ENCODE data around the gene FILIP1L.

FILIP1L gene

DNA sequence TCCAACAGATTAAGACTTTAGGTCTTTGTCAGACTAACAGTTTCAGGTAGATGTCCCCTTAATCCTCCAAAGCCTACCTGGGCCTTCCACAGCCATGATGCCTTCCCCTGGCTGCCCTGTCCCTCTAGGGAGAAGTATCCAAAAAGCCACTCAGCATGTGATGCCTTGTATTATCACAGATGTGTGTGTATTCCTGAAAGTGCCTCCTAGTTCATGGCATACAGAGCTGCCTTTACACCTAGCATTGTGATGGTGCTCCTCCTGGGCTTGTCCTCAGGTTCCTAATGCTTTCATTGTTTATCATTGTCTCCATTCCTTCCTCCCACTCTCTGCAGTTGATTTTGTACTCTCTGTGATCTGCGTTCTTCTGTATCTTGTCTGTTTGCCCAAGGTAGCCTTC, 253.1 kb downstream of the FILIP1L start:
- TF ChIP-seq, protein P1, sequence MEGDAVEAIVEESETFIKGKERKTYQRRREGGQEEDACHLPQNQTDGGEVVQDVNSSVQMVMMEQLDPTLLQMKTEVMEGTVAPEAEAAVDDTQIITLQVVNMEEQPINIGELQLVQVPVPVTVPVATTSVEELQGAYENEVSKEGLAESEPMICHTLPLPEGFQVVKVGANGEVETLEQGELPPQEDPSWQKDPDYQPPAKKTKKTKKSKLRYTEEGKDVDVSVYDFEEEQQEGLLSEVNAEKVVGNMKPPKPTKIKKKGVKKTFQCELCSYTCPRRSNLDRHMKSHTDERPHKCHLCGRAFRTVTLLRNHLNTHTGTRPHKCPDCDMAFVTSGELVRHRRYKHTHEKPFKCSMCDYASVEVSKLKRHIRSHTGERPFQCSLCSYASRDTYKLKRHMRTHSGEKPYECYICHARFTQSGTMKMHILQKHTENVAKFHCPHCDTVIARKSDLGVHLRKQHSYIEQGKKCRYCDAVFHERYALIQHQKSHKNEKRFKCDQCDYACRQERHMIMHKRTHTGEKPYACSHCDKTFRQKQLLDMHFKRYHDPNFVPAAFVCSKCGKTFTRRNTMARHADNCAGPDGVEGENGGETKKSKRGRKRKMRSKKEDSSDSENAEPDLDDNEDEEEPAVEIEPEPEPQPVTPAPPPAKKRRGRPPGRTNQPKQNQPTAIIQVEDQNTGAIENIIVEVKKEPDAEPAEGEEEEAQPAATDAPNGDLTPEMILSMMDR (IDR thresholded peaks at IDR 0.05; ENCODE audit: extremely low read depth, missing control alignments): no peak
- no peak for DNase-seq (ENCODE audit: low spot score)

DNA sequence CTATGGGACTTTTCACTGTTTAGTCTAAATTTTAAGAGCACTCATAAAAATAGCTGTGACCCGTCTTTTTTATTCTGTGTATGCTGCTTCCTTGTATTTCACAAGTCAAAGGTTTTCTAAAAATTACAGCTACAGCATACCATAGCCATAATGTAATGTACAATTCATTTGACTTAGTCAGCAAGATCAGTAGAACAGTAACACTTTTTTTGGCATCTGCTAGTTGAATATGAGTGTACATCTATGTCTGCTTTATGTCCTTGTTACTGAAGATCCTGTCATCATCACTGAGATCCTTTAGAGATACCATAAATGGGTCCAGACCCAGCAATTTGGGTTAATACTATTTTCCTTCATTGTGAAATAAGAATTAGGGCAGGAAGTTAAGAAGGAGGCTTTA, 254.5 kb downstream of the FILIP1L start:
- TF ChIP-seq, protein P1 (IDR thresholded peaks at IDR 0.05; ENCODE audit: extremely low read depth, missing control alignments): no peak
- DNase-seq (ENCODE audit: low spot score): no peak

DNA sequence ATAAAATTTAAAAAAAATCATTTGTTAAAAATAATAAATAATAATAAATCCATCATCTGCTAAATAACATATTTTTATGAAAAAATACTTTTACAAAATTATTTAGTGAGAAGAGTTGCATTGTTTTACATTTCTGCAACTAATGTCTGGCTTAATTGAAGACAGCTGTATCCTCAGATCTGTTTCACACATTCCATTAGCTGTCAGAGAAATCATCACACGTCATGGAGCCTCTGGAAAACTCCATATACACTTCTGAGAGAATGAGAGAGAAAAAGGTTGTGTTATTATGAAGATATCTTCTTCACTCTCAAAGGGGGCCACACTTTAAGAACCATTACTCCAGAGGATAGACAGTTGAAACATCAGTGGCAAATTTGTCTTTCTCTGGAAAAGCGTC, 255.8 kb downstream of the FILIP1L start:
- TF ChIP-seq, protein P1 (IDR thresholded peaks at IDR 0.05; ENCODE audit: extremely low read depth, missing control alignments): no peak
- DNase-seq (ENCODE audit: low spot score): no peak

DNA sequence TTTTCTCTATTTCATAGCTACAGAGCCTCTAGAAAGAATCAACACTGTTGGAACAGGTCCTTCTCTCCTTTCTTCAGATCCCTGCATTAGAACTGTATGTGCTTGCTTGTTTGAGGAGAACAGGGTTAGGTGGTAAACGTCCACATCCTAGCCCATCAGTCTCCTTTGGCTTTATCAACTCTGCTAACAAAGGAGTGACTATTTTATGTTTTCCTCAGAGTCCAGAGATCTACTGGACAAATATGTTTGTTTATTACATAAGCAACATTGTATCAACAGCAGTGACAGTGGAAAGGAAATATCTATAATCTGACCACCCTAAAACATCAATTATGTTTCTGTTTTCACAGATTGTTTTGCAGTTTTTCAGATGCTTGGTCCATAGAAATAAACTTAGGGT, 257.0 kb downstream of the FILIP1L start:
- DNase-seq (ENCODE audit: low spot score): no peak
- TF ChIP-seq, protein P1 (IDR thresholded peaks at IDR 0.05; ENCODE audit: extremely low read depth, missing control alignments): no peak

DNA sequence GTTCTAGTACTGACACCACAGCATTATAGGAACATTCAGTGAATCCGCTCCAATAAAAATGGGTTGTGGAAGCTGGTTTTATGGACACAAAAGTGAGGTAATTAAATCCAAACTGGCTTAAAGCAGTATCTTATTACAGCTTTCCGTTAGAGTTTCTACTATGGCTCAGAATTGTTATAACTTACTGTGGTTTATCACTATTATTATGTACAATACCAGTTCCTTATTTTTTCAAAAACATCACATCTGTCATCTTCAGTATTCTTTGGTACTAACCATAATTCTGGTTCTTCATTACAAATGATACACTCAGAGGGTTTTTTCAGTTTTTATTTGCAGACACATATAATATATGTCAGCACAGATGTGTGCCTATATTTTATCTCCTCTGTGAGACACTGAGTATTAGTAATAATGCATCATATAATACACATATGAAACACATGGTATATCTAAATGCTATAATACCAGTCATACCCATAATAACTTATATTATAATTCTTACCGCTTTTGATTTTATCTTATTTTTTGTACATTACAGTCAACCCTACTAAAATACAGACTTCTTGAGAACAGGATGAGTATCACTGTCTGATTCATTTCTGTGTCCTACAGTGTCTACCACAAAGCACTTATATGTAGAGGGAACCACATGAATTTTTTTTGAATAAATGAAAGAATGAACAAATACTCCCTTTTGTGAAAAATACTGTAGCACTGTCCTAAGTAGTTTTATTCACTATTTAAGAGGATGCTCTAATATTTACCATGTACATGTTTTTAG, 257.7 kb downstream of the FILIP1L start:
- TF ChIP-seq, protein P1 (IDR thresholded peaks at IDR 0.05; ENCODE audit: extremely low read depth, missing control alignments): no peak
- no peak for DNase-seq (ENCODE audit: low spot score)

DNA sequence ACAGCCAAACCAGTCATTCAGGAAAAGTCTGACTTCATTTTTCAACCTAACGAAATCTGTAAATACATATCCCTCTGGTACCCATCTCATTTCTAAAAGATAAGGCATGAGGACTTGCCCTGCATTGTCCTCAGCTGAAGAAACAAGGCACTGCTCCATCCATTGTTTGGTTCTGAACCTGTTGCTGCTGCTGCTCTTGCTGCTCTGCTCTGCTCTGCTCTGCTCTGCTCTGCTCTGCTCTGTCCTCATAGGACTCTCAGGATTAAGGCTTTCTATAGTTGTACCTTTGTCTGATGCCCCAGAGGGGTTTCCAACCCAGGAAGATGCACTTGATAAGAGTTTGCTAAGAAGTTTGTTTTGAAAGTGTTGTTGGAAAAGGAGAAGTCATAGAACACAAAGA, 258.4 kb downstream of the FILIP1L start:
- no peak for DNase-seq (ENCODE audit: low spot score)
- TF ChIP-seq, protein P1 (IDR thresholded peaks at IDR 0.05; ENCODE audit: extremely low read depth, missing control alignments): no peak

DNA sequence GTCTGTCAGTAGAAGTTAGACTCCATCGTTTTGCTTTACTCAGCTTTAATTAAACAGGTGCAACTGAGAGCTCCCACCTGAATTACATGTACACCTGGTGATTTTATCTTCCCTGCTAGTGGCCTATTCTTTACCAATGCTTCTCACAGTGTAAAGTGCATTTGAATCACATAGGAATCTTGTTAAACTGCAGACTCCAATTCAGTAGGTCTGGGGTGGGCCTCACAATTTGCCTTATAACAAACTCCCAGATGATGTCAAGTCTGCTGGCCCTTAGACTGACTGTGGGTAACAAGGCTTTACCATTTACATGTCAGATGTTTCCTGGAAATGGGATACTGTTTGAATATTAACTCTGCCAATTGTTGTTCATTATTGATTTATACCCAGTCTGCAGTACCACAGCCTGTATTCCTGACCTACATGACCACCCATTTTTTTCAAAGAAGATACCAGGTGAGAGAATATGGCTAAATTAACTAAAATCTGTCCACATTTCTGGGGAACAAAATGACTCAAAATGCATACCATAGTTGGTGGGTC, 259.5 kb downstream of the FILIP1L start:
- TF ChIP-seq, protein P1 (IDR thresholded peaks at IDR 0.05; ENCODE audit: extremely low read depth, missing control alignments): no peak
- no peak for DNase-seq (ENCODE audit: low spot score)
